Heart left ventricle (tissue), 16 donors: Measurements from ENCODE around the gene SPPL2C. TPM values are rescaled to one million over a fixed set of nuclear protein-coding genes. Genes with fewer than 3 reads are reported as not detected.

Experiments used
- ATAC-seq, 4 donors: fragments of 200-7000 bp; cut with Tn5 transposase; one replicate each; pipeline ENCODE4 v1.9.1; 2020 to 2022; ENCODE audit warnings: moderate library complexity in 4 of 4, mild to moderate bottlenecking in 3 of 4, moderate number of reproducible peaks in 1 of 4
- DNase-seq, 5 donors: peaks; one replicate each; pipeline ENCODE4 v3.0.0-alpha.2; 2020
- H3K27ac ChIP-seq, 12 donors: fragments of 200-600 bp; sonication (generic) in 4 of 12; one replicate each; pipeline versions ENCODE4 v1.5.0 to v1.8.0; 2016 to 2022; ENCODE audit warnings: mild to moderate bottlenecking in 2 of 12
- H3K27me3 ChIP-seq, 9 donors: fragments of 200-600 bp; sonication (generic) in 2 of 9; one replicate each; pipeline versions ENCODE4 v1.5.1 to v1.8.0; 2016 to 2022; ENCODE audit warnings: mild to moderate bottlenecking in 3 of 9
- H3K36me3 ChIP-seq, 9 donors: fragments of 200-600 bp; sonication (generic) in 2 of 9; one replicate each; pipeline versions ENCODE4 v1.5.0 to v1.8.0; 2018 to 2022; ENCODE audit warnings: mild to moderate bottlenecking in 2 of 9
- H3K4me1 ChIP-seq, 12 donors: fragments of 200-600 bp; sonication (generic) in 4 of 12; one replicate each; pipeline versions ENCODE4 v1.5.0 to v1.8.0; 2016 to 2022; ENCODE audit warnings: mild to moderate bottlenecking in 3 of 12
- H3K4me3 ChIP-seq, 12 donors: fragments of 200-600 bp; sonication (generic) in 4 of 12; one replicate each; pipeline versions ENCODE4 v1.5.0 to v1.8.0; 2017 to 2022; ENCODE audit warnings: mild to moderate bottlenecking in 9 of 12, moderate library complexity in 4 of 12
- H3K9me3 ChIP-seq, 12 donors: fragments of 200-600 bp; sonication (generic) in 4 of 12; one replicate each; pipeline versions ENCODE4 v1.5.0 to v1.8.0; 2016 to 2022; ENCODE audit warnings: mild to moderate bottlenecking in 1 of 12
- POLR2A ChIP-seq, 2 donors: fragments of 450-650 bp; IDR thresholded peaks; one replicate each; pipeline ENCODE4 v1.6.1; 2017; ENCODE audit warnings: antibody characterized with exemption in 2 of 2, mild to moderate bottlenecking in 2 of 2, moderate library complexity in 2 of 2
- WGBS, 4 donors: extraction: QIAGEN DNeasy Blood & Tissue Kit in 2 of 4; methylation state at CpG; one replicate each; pipeline versions ENCODE4 v1.1.5 to v1.1.7; 2013 to 2018; 5-methylcytosine and 5-hydroxymethylcytosine counted together
- intact Hi-C, 10 donors: fragments of 100-400 bp; cut with DNase I; formaldehyde crosslinking; loops; one replicate each; pipeline versions ENCODE4 v1.11.1 to v1.14.2; 2022
- polyA plus RNA-seq, 2 donors: library from polyadenylated mRNA; stranded (reverse); fragments of 200-250 nt; gene quantifications; one replicate each; pipeline ENCODE4 v1.2.3, GENCODE V29; 2013
- total RNA-seq, 9 donors: library from RNA; depleted of rRNA in 2 of 9; stranded (reverse); fragments of >200 nt in 2 of 9; fragmentation: NEBNext Ultra II Directional in 3 of 9; extraction: Animal tissue kit (Norgen Biotek cat#: 25700) in 3 of 9; gene quantifications; one replicate each; pipeline versions ENCODE4 v1.1.0 to v1.2.4, GENCODE V29; 2016 to 2023
- TF ChIP-seq, protein P1 (sequence below), 12 donors: fragments of 200-600 bp; sonication (generic) in 4 of 12; IDR thresholded peaks; one replicate each; pipeline versions ENCODE4 v1.5.0 to v1.8.0; 2018 to 2022; ENCODE audit warnings: antibody characterized with exemption in 12 of 12, mild to moderate bottlenecking in 5 of 12
- donor health status: ischemic (EF 13 %, LVEDD 7.1; RV severe dilation, severe dysfunction).
- donor health status: healthy with polysubstance abuse.
- donor health status: DM: no; HTN: yes; CAD: no.
- donor health status: DM: no; HTN: no; CAD: no.
- donor health status: ischemic (EF 25% LVEDD 6.9; RV normal size, moderate dysfunction).
- donor health status: ischemic (EF 25% LVEDD 5.7; RV mildly dilated, moderate dysfunction).
- donor health status: healthy.
- donor health status: DM: yes; HTN: yes; CAD: no.
- donor health status: ischemic (EF 35%, LVEDD 5.7; RV mildly dilated, moderate dysfunction).
- donor health status: nonischemic (EF 11% LVEDD 7.7; RV severe dilation, severe dysfunction).
- donor health status: DM: yes; HTN: yes; CAD: no.
- donor health status: PGD.
- donor health status: ischemic (EF 29% LVEDD 5.4; RV normal size, mild dysfunction).
- donor health status: nonischemic (EF 23%, LVEDD 6.1; RV moderate dilation, normal function).

The SPPL2C gene
- total and polyA plus RNA-seq, 11 donors, result not detected

DNA sequence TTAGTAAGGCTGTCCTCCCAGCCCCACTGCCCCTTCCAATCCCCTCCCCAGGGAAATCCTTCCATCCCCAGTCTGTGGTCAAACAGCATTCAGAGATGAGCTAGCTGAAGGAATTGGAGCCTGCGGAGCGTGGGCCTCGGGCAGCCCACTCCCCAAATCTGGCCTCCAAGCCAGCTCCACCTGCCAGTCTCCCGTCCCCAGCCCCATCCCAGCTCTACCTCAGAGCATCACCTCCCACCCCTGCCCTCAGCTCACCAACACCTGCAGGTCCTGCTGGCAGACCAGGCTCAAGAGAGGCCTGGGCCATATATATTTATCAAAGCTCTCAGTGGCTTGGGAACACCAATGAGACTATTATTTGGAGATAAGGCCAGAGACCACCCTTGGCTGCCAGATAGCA, 5.2 kb upstream of the SPPL2C start:
- Histone ChIP-seq H3K9me3 (no peaks in the 10 kb centered on the region), H3K27ac (no peak overlapping the region), H3K27me3 (peaks cover 0 to 21% (median 0%) of the 10 kb centered on the region in 9 donors), H3K4me1 (no peaks in the 10 kb centered on the region), H3K4me3 (no peak overlapping the region), H3K36me3 (no peaks in the 10 kb centered on the region)
- DNase-seq (peak in 2 of 5 donors; percentile 8 to 57), ATAC-seq (no peak)
- WGBS, 4 donors, result 85 to 97% (median 88%) methylated on average over 4 of the region's 4 CpGs
- TF ChIP-seq, protein P1, sequence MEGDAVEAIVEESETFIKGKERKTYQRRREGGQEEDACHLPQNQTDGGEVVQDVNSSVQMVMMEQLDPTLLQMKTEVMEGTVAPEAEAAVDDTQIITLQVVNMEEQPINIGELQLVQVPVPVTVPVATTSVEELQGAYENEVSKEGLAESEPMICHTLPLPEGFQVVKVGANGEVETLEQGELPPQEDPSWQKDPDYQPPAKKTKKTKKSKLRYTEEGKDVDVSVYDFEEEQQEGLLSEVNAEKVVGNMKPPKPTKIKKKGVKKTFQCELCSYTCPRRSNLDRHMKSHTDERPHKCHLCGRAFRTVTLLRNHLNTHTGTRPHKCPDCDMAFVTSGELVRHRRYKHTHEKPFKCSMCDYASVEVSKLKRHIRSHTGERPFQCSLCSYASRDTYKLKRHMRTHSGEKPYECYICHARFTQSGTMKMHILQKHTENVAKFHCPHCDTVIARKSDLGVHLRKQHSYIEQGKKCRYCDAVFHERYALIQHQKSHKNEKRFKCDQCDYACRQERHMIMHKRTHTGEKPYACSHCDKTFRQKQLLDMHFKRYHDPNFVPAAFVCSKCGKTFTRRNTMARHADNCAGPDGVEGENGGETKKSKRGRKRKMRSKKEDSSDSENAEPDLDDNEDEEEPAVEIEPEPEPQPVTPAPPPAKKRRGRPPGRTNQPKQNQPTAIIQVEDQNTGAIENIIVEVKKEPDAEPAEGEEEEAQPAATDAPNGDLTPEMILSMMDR (IDR thresholded peaks at IDR 0.05), result no peak
- no peak for TF ChIP-seq POLR2A (IDR thresholded peaks at IDR 0.05)
- intact Hi-C loops, result loop anchor here in 2 of 10 donors (10.0 kb wide), 2 partner anchors 55 to 445 kb away; partner anchors contain the start of gene MAPT (in 1 of the 2)

DNA sequence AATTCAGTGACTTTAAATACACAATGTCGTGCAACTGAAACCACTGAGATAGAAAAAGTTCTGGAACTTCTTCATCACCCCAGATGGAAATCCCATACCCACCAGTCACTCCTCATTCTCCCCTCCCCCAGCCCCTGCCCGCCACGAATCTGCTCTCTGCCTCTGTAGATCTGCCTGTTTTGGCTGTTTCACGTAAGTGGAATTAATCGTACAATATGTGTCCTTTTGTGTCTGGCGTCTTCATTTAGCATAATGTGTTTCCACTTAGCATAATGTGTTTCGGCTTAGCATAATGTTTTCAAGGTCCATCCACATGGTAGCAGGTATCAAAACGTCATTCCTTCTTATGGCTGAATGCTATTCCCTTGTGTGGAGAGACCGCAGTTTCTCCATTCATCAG, 3.5 kb upstream of the SPPL2C start:
- ATAC-seq (no peak), DNase-seq (no peak)
- Histone ChIP-seq H3K36me3 (no peaks in the 10 kb centered on the region), H3K27me3 (peaks cover 0 to 20% (median 0%) of the 10 kb centered on the region in 9 donors), H3K4me1 (no peaks in the 10 kb centered on the region), H3K9me3 (no peaks in the 10 kb centered on the region), H3K27ac (no peak overlapping the region), H3K4me3 (no peak overlapping the region)
- 70 to 80% (median 74%) methylated on average over 9 of the region's 9 CpGs for WGBS, 4 donors
- intact Hi-C loops, result no loop called here
- TF ChIP-seq, protein P1 (IDR thresholded peaks at IDR 0.05), result no peak
- TF ChIP-seq POLR2A (IDR thresholded peaks at IDR 0.05), result no peak

DNA sequence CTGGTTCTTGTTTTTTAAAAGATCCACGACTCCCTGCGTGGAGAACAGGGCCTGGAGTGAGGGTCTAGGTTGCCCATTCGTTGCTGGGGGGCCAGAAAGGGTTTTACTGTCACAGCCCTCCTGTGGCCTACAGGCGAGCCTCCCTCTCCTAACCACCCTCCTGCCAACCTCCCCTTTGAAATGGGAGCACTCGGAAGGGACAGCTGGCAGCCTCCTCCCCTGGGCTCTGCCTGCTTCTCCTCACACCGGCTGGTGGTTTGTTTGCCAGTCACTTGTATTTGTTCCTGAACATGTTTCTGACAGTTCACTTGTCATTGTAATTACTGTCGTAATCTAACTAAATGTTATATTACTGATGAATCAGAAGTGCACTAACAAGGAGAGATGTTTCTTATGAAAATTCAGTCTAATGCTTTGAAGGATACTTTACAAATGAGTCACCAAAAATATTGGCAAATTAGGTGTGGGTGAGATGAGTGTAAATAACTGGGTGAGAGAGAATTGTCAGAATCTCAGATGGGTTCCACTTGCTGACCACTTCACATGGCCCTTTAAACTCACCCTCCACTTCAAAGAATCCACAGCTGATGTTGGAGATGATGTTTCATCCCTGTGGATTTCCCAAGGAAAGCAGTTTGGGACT, 2.7 kb upstream of the SPPL2C start:
- H3K27me3 ChIP-seq, result peaks cover 0 to 20% (median 0%) of the 10 kb centered on the region in 9 donors
- TF ChIP-seq, protein P1 (IDR thresholded peaks at IDR 0.05), result no peak
- no peak overlapping the region for H3K4me3 ChIP-seq
- ATAC-seq (no peak), DNase-seq (peak in 1 of 5 donors; percentile 1)
- no peaks in the 10 kb centered on the region for H3K9me3 ChIP-seq
- 49 to 58% (median 53%) methylated on average over 7 of the region's 7 CpGs for WGBS, 4 donors
- no peaks in the 10 kb centered on the region for H3K36me3 ChIP-seq
- H3K27ac ChIP-seq, result no peak overlapping the region
- intact Hi-C loops, result no loop called here
- H3K4me1 ChIP-seq, result no peaks in the 10 kb centered on the region

DNA sequence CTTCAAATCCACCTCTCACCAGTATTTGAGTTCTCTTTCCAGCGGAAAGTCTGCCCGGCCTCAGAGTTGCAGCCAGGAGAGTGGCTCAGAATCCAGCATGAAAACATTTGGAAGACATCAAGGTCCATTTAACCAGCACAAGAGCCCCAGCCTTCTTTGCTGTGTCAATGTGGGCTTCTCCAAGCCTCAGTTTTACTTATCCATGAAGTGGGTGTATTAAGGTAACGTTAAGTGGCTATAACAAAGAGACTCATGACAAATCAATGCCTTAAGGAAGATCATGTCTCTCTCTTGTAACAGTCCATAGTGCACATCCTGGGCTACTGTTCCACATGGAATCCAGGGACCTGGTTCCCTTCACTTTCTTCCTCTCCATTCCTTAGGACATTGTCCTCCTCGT, 959 bp upstream of the SPPL2C start:
- Histone ChIP-seq H3K27me3 (peaks cover 0 to 10% (median 0%) of the 10 kb centered on the region in 9 donors), H3K9me3 (no peaks in the 10 kb centered on the region), H3K4me3 (no peak overlapping the region), H3K27ac (no peak overlapping the region), H3K4me1 (peaks cover 0 to under 1% (median 0%) of the 10 kb centered on the region in 12 donors), H3K36me3 (no peaks in the 10 kb centered on the region)
- no peak for ATAC-seq
- TF ChIP-seq, protein P1 (IDR thresholded peaks at IDR 0.05), result no peak
- no peak for TF ChIP-seq POLR2A (IDR thresholded peaks at IDR 0.05)
- intact Hi-C loops, result no loop called here
- DNase-seq, result no peak
- 85 to 87% (median 87%) methylated on average over 4 of the region's 4 CpGs for WGBS, 4 donors
